Measurements from ENCODE around the gene NFYB. TPM values are rescaled to one million over a fixed set of nuclear protein-coding genes. Genes with fewer than 3 reads are reported as not detected.
A peak's percentile ranks its signal among the peaks of the same experiment; 100 is the strongest.

The NFYB gene
- total RNA-seq (2014; rRNA removed; shearing (Covaris generic); ENCODE audit: low replicate concordance) = 15.5 and 27.0 TPM in 2 replicates

DNA sequence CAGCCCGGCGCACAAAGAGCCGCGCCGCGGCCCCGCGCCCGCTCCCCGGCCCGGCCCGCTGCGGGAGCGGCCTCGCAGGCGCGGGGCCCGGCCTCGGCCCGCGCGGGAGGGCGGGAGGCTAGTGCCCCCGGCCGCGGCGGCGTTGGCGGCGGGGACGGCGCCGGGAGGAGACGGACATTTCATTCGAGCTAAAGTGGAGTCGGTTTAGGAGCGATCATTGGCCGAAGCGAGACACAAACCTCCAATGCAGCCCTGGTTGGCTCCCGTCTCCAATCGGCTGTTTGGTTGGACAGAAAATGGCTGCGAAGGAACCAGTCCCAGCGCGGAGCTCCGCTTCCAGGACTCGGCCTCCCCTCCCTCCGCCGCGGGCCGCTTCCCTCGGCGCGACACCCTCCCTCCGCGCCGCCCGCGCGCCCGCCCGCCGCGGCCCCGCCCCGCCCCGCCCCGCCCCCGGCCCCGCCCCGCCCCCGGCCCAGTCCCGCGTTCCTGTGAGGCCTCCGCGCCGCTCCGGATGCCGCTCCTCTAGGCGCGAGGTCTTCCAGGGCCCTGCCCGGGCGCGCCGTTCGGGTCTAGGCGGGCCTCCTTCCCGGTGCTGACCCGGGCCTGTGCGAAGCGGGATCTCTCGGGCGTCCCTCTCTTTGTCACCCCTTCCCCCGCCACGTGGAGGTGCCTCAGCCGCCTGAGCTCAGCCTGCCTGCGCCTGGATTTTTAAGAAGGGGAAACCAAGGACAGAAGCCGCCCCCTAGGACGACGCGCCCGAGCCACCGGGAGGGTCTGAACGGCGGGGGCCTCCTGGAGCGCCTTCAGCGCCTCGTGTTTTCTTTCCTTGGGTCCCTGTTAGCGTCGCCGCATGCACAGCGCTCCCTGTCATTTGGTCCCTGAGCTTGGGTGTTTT, at the start of gene NFYB:
TSS of gene NFYB (minus strand) at position 309 of the 895 bp plus-strand sequence. CDS start 2,757 bp downstream, outside the sequence.
- peaks cover 42% of the 10 kb centered on the region for H3K79me2 ChIP-seq (ENCODE audit: low read length)
- peak within 1 kb of the TSS; percentile 90 for H3K9ac ChIP-seq (ENCODE audit: low read length)
- H3K36me3 ChIP-seq (ENCODE audit: insufficient read depth, low read length) = peaks cover under 1% of the 10 kb centered on the region; the same call in 1 of the 2 replicates
- H3K27me3 ChIP-seq (ENCODE audit: low read length) = no peaks in the 10 kb centered on the region
- peak within 1 kb of the TSS; percentile 83 for H3K4me2 ChIP-seq (ENCODE audit: low read depth, low read length, poor library complexity, severe bottlenecking)
- no peaks in the 10 kb centered on the region for H3K9me2 ChIP-seq (replicated peaks; ENCODE audit: insufficient read depth, low read length)
- H3K27ac ChIP-seq (ENCODE audit: low read length) = peak within 1 kb of the TSS; percentile 75
- peak within 1 kb of the TSS; percentile 73; the same call in 1 of the 2 replicates for H2AFZ ChIP-seq (ENCODE audit: low read length)
- peaks cover 41% of the 10 kb centered on the region for H3K4me1 ChIP-seq (ENCODE audit: low read length)
- H4K20me1 ChIP-seq (ENCODE audit: insufficient read depth, low read depth, low read length) = no peaks in the 10 kb centered on the region
- no peaks in the 10 kb centered on the region for H3K9me3 ChIP-seq (ENCODE audit: low read length)
- peak within 1 kb of the TSS; percentile 92 for H3K4me3 ChIP-seq (ENCODE audit: low read length)
- DNase-seq = peak; percentile 98

DNA sequence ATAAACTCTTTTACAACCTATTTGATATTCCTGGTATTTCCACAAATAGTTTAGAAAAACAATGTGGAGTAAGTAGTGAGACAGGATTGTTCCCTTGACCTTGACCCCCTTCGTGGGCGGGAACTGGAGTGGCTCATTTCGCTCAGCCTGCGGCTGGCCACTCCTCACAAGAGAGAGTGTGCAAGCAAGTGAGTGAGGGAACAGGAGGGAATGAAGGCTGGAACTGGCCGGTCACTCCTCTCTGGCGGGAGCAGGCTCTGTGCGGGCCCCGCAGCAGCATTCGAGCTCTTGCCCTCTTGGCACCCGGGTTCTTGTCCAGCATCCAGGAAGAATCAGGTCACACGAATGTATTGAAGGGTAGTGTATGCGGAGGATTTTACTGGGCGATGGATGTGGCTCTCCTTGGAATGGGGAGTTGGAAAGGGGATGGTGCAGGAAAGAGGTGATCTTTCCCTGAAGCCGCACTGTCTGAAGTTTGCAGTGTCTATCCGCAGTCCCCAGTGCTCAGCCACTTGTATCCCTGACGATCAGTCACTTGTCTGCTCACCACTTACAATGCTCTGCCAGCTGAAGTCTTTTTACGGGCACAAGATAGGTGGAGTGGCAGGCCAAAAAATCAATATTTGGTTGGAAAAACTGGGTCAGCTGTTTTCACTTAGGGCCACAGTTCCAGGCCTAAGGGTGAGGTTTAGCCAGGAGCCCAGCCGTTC, 49.6 kb upstream of the NFYB start:
- Histone ChIP-seq H3K27ac (ENCODE audit: low read length) (no peak overlapping the region), H3K4me3 (ENCODE audit: low read length) (no peak overlapping the region), H3K9ac (ENCODE audit: low read length) (no peak overlapping the region), H2AFZ (ENCODE audit: low read length) (no peak overlapping the region), H3K4me2 (ENCODE audit: low read depth, low read length, poor library complexity, severe bottlenecking) (no peak overlapping the region), H3K79me2 (ENCODE audit: low read length) (no peaks in the 10 kb centered on the region), H3K27me3 (ENCODE audit: low read length) (no peaks in the 10 kb centered on the region), H4K20me1 (ENCODE audit: insufficient read depth, low read depth, low read length) (no peaks in the 10 kb centered on the region), H3K36me3 (ENCODE audit: insufficient read depth, low read length) (no peaks in the 10 kb centered on the region), H3K9me2 (replicated peaks; ENCODE audit: insufficient read depth, low read length) (no peaks in the 10 kb centered on the region), H3K4me1 (ENCODE audit: low read length) (no peaks in the 10 kb centered on the region), H3K9me3 (ENCODE audit: low read length) (no peaks in the 10 kb centered on the region)
- no peak for DNase-seq

DNA sequence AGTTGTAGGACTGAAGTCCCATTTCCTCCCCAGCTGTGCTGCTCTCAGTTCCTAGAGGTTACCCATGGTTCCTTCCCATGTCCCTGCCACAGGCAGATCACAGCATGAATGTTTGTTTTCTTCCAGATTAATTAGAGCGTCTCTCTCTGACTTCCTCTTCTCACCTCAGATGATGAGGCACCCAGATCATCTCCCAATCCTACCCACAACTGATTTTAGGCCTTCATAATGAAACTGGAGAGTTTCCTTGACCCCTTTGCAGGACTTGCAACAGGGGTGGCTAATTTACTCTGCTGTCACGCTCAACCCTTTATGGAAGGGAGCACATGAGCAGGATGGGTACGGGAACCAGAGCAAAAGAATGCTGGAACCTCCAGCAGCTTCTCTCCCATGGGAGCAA, 45.4 kb upstream of the NFYB start:
- H3K36me3 ChIP-seq (ENCODE audit: insufficient read depth, low read length) = no peaks in the 10 kb centered on the region
- no peaks in the 10 kb centered on the region for H3K9me2 ChIP-seq (replicated peaks; ENCODE audit: insufficient read depth, low read length)
- no peak for DNase-seq
- no peak overlapping the region for H3K9ac ChIP-seq (ENCODE audit: low read length)
- no peaks in the 10 kb centered on the region for H3K4me1 ChIP-seq (ENCODE audit: low read length)
- H2AFZ ChIP-seq (ENCODE audit: low read length) = no peak overlapping the region
- no peak overlapping the region for H3K4me2 ChIP-seq (ENCODE audit: low read depth, low read length, poor library complexity, severe bottlenecking)
- H3K4me3 ChIP-seq (ENCODE audit: low read length) = no peak overlapping the region
- H3K9me3 ChIP-seq (ENCODE audit: low read length) = no peaks in the 10 kb centered on the region
- no peak overlapping the region for H3K27ac ChIP-seq (ENCODE audit: low read length)
- no peaks in the 10 kb centered on the region for H4K20me1 ChIP-seq (ENCODE audit: insufficient read depth, low read depth, low read length)
- H3K27me3 ChIP-seq (ENCODE audit: low read length) = no peaks in the 10 kb centered on the region
- H3K79me2 ChIP-seq (ENCODE audit: low read length) = no peaks in the 10 kb centered on the region

DNA sequence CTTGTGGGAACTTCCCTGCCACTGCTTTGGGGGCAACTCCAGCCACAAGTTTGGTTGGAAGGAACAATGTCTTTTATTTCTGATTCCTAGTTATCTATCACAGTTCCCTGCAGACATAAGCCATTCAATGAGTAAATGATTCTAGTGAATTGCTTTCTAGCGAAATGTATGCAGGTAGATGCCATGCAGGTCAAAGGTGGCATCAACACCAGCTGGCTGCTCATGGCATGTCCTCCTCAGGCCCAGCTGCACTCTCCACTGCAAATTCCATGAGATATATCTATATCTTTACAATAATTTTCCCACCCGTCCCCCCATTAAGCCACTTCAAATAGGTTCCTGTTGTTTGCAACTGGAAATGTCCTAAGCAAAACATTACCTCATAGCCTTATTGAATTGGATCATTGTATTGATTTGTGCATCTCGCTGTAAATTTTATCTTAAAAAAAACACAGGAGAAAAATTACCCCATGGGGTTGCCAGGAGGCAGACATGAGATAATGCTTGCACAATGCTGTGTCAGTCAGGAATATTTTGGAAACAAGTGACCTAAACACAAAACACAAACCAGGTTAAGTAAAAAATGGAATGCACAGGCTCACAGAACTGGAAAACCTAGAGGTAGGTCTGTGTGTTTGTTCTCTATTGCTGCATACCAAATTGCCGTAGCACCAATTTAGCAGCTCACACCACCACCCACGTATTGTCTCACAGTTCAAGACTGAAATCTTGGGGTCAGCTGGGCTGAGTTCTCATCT, 44.8 kb upstream of the NFYB start:
- H2AFZ ChIP-seq (ENCODE audit: low read length) = no peak overlapping the region
- no peak overlapping the region for H3K4me2 ChIP-seq (ENCODE audit: low read depth, low read length, poor library complexity, severe bottlenecking)
- DNase-seq = no peak
- H4K20me1 ChIP-seq (ENCODE audit: insufficient read depth, low read depth, low read length) = no peaks in the 10 kb centered on the region
- no peaks in the 10 kb centered on the region for H3K36me3 ChIP-seq (ENCODE audit: insufficient read depth, low read length)
- H3K27me3 ChIP-seq (ENCODE audit: low read length) = no peaks in the 10 kb centered on the region
- no peaks in the 10 kb centered on the region for H3K9me3 ChIP-seq (ENCODE audit: low read length)
- H3K27ac ChIP-seq (ENCODE audit: low read length) = no peak overlapping the region
- H3K4me3 ChIP-seq (ENCODE audit: low read length) = no peak overlapping the region
- no peaks in the 10 kb centered on the region for H3K4me1 ChIP-seq (ENCODE audit: low read length)
- no peak overlapping the region for H3K9ac ChIP-seq (ENCODE audit: low read length)
- no peaks in the 10 kb centered on the region for H3K79me2 ChIP-seq (ENCODE audit: low read length)
- no peaks in the 10 kb centered on the region for H3K9me2 ChIP-seq (replicated peaks; ENCODE audit: insufficient read depth, low read length)

DNA sequence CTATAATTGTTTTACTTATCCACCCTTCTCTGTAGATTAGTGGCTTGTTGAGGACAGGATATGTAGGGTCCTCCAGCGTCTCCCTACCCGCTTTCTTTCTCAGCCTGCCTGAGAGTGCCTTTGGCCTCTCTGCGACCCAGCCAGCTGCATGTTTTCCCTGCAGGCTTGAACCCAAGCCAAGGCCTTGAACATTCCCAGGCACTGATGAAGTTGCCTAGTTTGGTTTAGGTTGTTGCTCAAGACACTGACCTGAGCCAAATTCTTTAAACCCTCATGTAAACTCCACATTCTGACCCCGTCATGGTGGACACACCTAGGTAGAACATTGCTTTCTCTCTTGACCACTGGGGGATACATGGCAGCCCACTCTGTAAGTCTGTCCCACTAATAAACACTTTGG, 44.1 kb upstream of the NFYB start:
- Histone ChIP-seq H3K9ac (ENCODE audit: low read length) (no peak overlapping the region), H3K4me3 (ENCODE audit: low read length) (no peak overlapping the region), H3K27me3 (ENCODE audit: low read length) (no peaks in the 10 kb centered on the region), H3K27ac (ENCODE audit: low read length) (no peak overlapping the region), H3K9me3 (ENCODE audit: low read length) (no peaks in the 10 kb centered on the region), H4K20me1 (ENCODE audit: insufficient read depth, low read depth, low read length) (no peaks in the 10 kb centered on the region), H3K4me1 (ENCODE audit: low read length) (no peaks in the 10 kb centered on the region), H3K36me3 (ENCODE audit: insufficient read depth, low read length) (no peaks in the 10 kb centered on the region), H3K79me2 (ENCODE audit: low read length) (no peaks in the 10 kb centered on the region), H3K4me2 (ENCODE audit: low read depth, low read length, poor library complexity, severe bottlenecking) (no peak overlapping the region), H2AFZ (ENCODE audit: low read length) (no peak overlapping the region), H3K9me2 (replicated peaks; ENCODE audit: insufficient read depth, low read length) (no peaks in the 10 kb centered on the region)
- DNase-seq = no peak

DNA sequence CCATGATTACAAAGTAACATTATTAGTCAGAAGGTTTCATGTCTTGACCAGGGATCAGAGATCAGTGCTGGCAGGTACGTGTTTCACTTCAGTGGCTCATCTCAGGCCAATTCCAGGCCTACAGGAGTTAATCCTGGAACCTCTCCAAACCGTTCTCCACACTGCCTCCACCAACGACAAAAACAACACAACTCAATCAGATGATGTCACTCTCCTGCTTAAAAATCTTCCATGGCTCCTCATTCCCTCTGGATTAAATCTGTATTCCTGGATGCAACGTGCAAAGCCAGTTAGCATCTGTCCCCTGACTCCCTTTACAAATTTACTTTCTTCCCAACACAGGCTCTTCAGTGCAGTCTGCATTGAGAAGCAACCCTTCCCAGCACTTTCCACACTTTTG, 43.3 kb upstream of the NFYB start:
- H3K27ac ChIP-seq (ENCODE audit: low read length) = no peak overlapping the region
- no peaks in the 10 kb centered on the region for H3K4me1 ChIP-seq (ENCODE audit: low read length)
- H4K20me1 ChIP-seq (ENCODE audit: insufficient read depth, low read depth, low read length) = no peaks in the 10 kb centered on the region
- H3K27me3 ChIP-seq (ENCODE audit: low read length) = no peaks in the 10 kb centered on the region
- H3K9me3 ChIP-seq (ENCODE audit: low read length) = no peaks in the 10 kb centered on the region
- H3K9me2 ChIP-seq (replicated peaks; ENCODE audit: insufficient read depth, low read length) = no peaks in the 10 kb centered on the region
- H3K79me2 ChIP-seq (ENCODE audit: low read length) = no peaks in the 10 kb centered on the region
- no peak overlapping the region for H3K4me2 ChIP-seq (ENCODE audit: low read depth, low read length, poor library complexity, severe bottlenecking)
- no peak for DNase-seq
- H3K36me3 ChIP-seq (ENCODE audit: insufficient read depth, low read length) = no peaks in the 10 kb centered on the region
- no peak overlapping the region for H3K4me3 ChIP-seq (ENCODE audit: low read length)
- H2AFZ ChIP-seq (ENCODE audit: low read length) = no peak overlapping the region
- H3K9ac ChIP-seq (ENCODE audit: low read length) = no peak overlapping the region

DNA sequence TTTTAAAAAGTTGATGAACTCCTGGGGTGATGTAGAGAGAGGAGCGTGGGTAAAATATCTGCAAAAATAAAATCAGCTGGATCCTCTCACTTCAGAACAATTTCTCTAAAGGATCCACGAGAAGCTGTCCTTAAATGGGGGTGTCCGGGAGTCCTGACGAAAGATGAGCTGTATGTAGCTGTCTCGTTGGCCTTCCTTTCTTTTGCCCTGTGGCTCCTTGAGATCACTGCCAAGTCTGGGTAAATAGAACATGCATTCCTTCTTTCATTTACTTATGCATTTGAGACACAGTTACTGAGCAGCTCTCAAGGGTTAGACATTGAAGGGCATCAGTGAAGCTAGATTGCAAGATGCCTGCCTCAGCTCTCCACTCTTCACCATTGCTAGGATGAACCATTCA, 42.4 kb upstream of the NFYB start:
- H3K9ac ChIP-seq (ENCODE audit: low read length) = no peak overlapping the region
- no peaks in the 10 kb centered on the region for H3K36me3 ChIP-seq (ENCODE audit: insufficient read depth, low read length)
- H3K27me3 ChIP-seq (ENCODE audit: low read length) = no peaks in the 10 kb centered on the region
- H3K79me2 ChIP-seq (ENCODE audit: low read length) = no peaks in the 10 kb centered on the region
- no peak for DNase-seq
- H2AFZ ChIP-seq (ENCODE audit: low read length) = no peak overlapping the region
- H3K27ac ChIP-seq (ENCODE audit: low read length) = no peak overlapping the region
- no peak overlapping the region for H3K4me3 ChIP-seq (ENCODE audit: low read length)
- H3K9me3 ChIP-seq (ENCODE audit: low read length) = no peaks in the 10 kb centered on the region
- H4K20me1 ChIP-seq (ENCODE audit: insufficient read depth, low read depth, low read length) = no peaks in the 10 kb centered on the region
- no peaks in the 10 kb centered on the region for H3K4me1 ChIP-seq (ENCODE audit: low read length)
- no peaks in the 10 kb centered on the region for H3K9me2 ChIP-seq (replicated peaks; ENCODE audit: insufficient read depth, low read length)
- H3K4me2 ChIP-seq (ENCODE audit: low read depth, low read length, poor library complexity, severe bottlenecking) = no peak overlapping the region

All from Karpas-422 (cell line).